ENCODE results near the gene COX7A2. TPM values are rescaled to one million over a fixed set of nuclear protein-coding genes. Genes with fewer than 3 reads are reported as not detected.

Gene COX7A2
- total and polyA plus RNA-seq, 4 donors = 199 to 1,052 (median 305) TPM

GRCh38 chr6:75234126-75234865 is 9.3 kb downstream of the COX7A2 start:
- Histone ChIP-seq H3K36me3 (ENCODE audit: control insufficient read depth in 1 of 2, insufficient read depth in 2 of 2, low read length in 1 of 2) (peaks cover 3 to 9% of the 10 kb centered on the region in 2 donors), H3K4me1 (ENCODE audit: control insufficient read depth in 1 of 2, insufficient read depth in 2 of 2, low read length in 2 of 2) (peaks cover 0 to 4% of the 10 kb centered on the region in 2 donors), H3K9me3 (ENCODE audit: control insufficient read depth, low read length) (no peaks in the 10 kb centered on the region), H3K27me3 (ENCODE audit: control insufficient read depth in 1 of 2, insufficient read depth in 2 of 2, low read length in 1 of 2) (no peaks in the 10 kb centered on the region), H3K4me3 (ENCODE audit: low read length in 2 of 2) (no peak overlapping the region), H3K27ac (ENCODE audit: low read depth in 1 of 2, low read length in 2 of 2) (peak overlapping the region in 1 of 2 donors; percentile 12)
- 6 to 11% methylated on average over 3 of the region's 3 CpGs for WGBS, 2 donors
- DNase-seq (no peak), ATAC-seq (ENCODE audit: low FRiP score) (no peak)
- intact Hi-C loops (cut with DNase I) = no loop called here

GRCh38 chr6:75233092-75233615 is 10.4 kb downstream of the COX7A2 start:
- H3K36me3 ChIP-seq (ENCODE audit: control insufficient read depth in 1 of 2, insufficient read depth in 2 of 2, low read length in 1 of 2) = peaks cover 0 to 4% of the 10 kb centered on the region in 2 donors
- no peaks in the 10 kb centered on the region for H3K27me3 ChIP-seq (ENCODE audit: control insufficient read depth in 1 of 2, insufficient read depth in 2 of 2, low read length in 1 of 2)
- no peak for ATAC-seq (ENCODE audit: low FRiP score)
- peak overlapping the region in 1 of 2 donors; percentile 25 for H3K27ac ChIP-seq (ENCODE audit: low read depth in 1 of 2, low read length in 2 of 2)
- H3K4me1 ChIP-seq (ENCODE audit: control insufficient read depth in 1 of 2, insufficient read depth in 2 of 2, low read length in 2 of 2) = peaks cover 0 to 4% of the 10 kb centered on the region in 2 donors
- H3K4me3 ChIP-seq (ENCODE audit: low read length in 2 of 2) = no peak overlapping the region
- intact Hi-C loops (cut with DNase I) = no loop called here
- no peaks in the 10 kb centered on the region for H3K9me3 ChIP-seq (ENCODE audit: control insufficient read depth, low read length)
- 88 to 95% methylated on average over 4 of the region's 4 CpGs for WGBS, 2 donors
- no peak for DNase-seq

- intact Hi-C loops (cut with DNase I) = no loop called here
- H3K4me3 ChIP-seq (ENCODE audit: low read length in 2 of 2) = no peak overlapping the region
- H3K27ac ChIP-seq (ENCODE audit: low read depth in 1 of 2, low read length in 2 of 2) = no peak overlapping the region
- DNase-seq (no peak), ATAC-seq (ENCODE audit: low FRiP score) (no peak)
- H3K9me3 ChIP-seq (ENCODE audit: control insufficient read depth, low read length) = no peaks in the 10 kb centered on the region
- no peaks in the 10 kb centered on the region for H3K36me3 ChIP-seq (ENCODE audit: control insufficient read depth in 1 of 2, insufficient read depth in 2 of 2, low read length in 1 of 2)
- no peaks in the 10 kb centered on the region for H3K27me3 ChIP-seq (ENCODE audit: control insufficient read depth in 1 of 2, insufficient read depth in 2 of 2, low read length in 1 of 2)
- H3K4me1 ChIP-seq (ENCODE audit: control insufficient read depth in 1 of 2, insufficient read depth in 2 of 2, low read length in 2 of 2) = peaks cover 0 to 4% of the 10 kb centered on the region in 2 donors
- WGBS, 2 donors = 47 to 48% methylated on average over 10 of the region's 10 CpGs
These were observed 12.9 kb downstream of the COX7A2 start for GRCh38 chr6:75230484-75231325.

- intact Hi-C loops (cut with DNase I) = no loop called here
- Histone ChIP-seq H3K36me3 (ENCODE audit: control insufficient read depth in 1 of 2, insufficient read depth in 2 of 2, low read length in 1 of 2) (no peaks in the 10 kb centered on the region), H3K27me3 (ENCODE audit: control insufficient read depth in 1 of 2, insufficient read depth in 2 of 2, low read length in 1 of 2) (no peaks in the 10 kb centered on the region), H3K4me1 (ENCODE audit: control insufficient read depth in 1 of 2, insufficient read depth in 2 of 2, low read length in 2 of 2) (no peaks in the 10 kb centered on the region), H3K27ac (ENCODE audit: low read depth in 1 of 2, low read length in 2 of 2) (no peak overlapping the region), H3K4me3 (ENCODE audit: low read length in 2 of 2) (no peak overlapping the region), H3K9me3 (ENCODE audit: control insufficient read depth, low read length) (no peaks in the 10 kb centered on the region)
- DNase-seq = no peak
- ATAC-seq (ENCODE audit: low FRiP score) = no peak
- 79 to 83% methylated on average over 6 of the region's 6 CpGs for WGBS, 2 donors
These were observed 19.2 kb downstream of the COX7A2 start for GRCh38 chr6:75224303-75224926.

GRCh38 chr6:75223428-75223827 is 20.2 kb downstream of the COX7A2 start:
- Histone ChIP-seq H3K27ac (ENCODE audit: low read depth in 1 of 2, low read length in 2 of 2) (no peak overlapping the region), H3K27me3 (ENCODE audit: control insufficient read depth in 1 of 2, insufficient read depth in 2 of 2, low read length in 1 of 2) (no peaks in the 10 kb centered on the region), H3K36me3 (ENCODE audit: control insufficient read depth in 1 of 2, insufficient read depth in 2 of 2, low read length in 1 of 2) (no peaks in the 10 kb centered on the region), H3K4me1 (ENCODE audit: control insufficient read depth in 1 of 2, insufficient read depth in 2 of 2, low read length in 2 of 2) (no peaks in the 10 kb centered on the region), H3K4me3 (ENCODE audit: low read length in 2 of 2) (no peak overlapping the region), H3K9me3 (ENCODE audit: control insufficient read depth, low read length) (no peaks in the 10 kb centered on the region)
- ATAC-seq (ENCODE audit: low FRiP score) (no peak), DNase-seq (no peak)
- 60 to 63% methylated on average over 2 of the region's 2 CpGs for WGBS, 2 donors
- intact Hi-C loops (cut with DNase I) = no loop called here

- H3K4me1 ChIP-seq (ENCODE audit: control insufficient read depth in 1 of 2, insufficient read depth in 2 of 2, low read length in 2 of 2) = no peaks in the 10 kb centered on the region
- no peak overlapping the region for H3K4me3 ChIP-seq (ENCODE audit: low read length in 2 of 2)
- intact Hi-C loops (cut with DNase I) = no loop called here
- ATAC-seq (ENCODE audit: low FRiP score) (no peak), DNase-seq (no peak)
- H3K9me3 ChIP-seq (ENCODE audit: control insufficient read depth, low read length) = no peaks in the 10 kb centered on the region
- no peaks in the 10 kb centered on the region for H3K36me3 ChIP-seq (ENCODE audit: control insufficient read depth in 1 of 2, insufficient read depth in 2 of 2, low read length in 1 of 2)
- no peak overlapping the region for H3K27ac ChIP-seq (ENCODE audit: low read depth in 1 of 2, low read length in 2 of 2)
- no peaks in the 10 kb centered on the region for H3K27me3 ChIP-seq (ENCODE audit: control insufficient read depth in 1 of 2, insufficient read depth in 2 of 2, low read length in 1 of 2)
These were observed 21.3 kb downstream of the COX7A2 start for GRCh38 chr6:75222261-75222660.

GRCh38 chr6:75221116-75221515 is 22.5 kb downstream of the COX7A2 start:
- 85 to 93% methylated on average over 4 of the region's 4 CpGs for WGBS, 2 donors
- intact Hi-C loops (cut with DNase I) = no loop called here
- H3K27me3 ChIP-seq (ENCODE audit: control insufficient read depth in 1 of 2, insufficient read depth in 2 of 2, low read length in 1 of 2) = no peaks in the 10 kb centered on the region
- H3K4me3 ChIP-seq (ENCODE audit: low read length in 2 of 2) = no peak overlapping the region
- no peak overlapping the region for H3K27ac ChIP-seq (ENCODE audit: low read depth in 1 of 2, low read length in 2 of 2)
- DNase-seq (no peak), ATAC-seq (ENCODE audit: low FRiP score) (no peak)
- no peaks in the 10 kb centered on the region for H3K4me1 ChIP-seq (ENCODE audit: control insufficient read depth in 1 of 2, insufficient read depth in 2 of 2, low read length in 2 of 2)
- H3K36me3 ChIP-seq (ENCODE audit: control insufficient read depth in 1 of 2, insufficient read depth in 2 of 2, low read length in 1 of 2) = no peaks in the 10 kb centered on the region
- H3K9me3 ChIP-seq (ENCODE audit: control insufficient read depth, low read length) = no peaks in the 10 kb centered on the region

GRCh38 chr6:75220357-75220756 is 23.2 kb downstream of the COX7A2 start:
- Histone ChIP-seq H3K36me3 (ENCODE audit: control insufficient read depth in 1 of 2, insufficient read depth in 2 of 2, low read length in 1 of 2) (no peaks in the 10 kb centered on the region), H3K27me3 (ENCODE audit: control insufficient read depth in 1 of 2, insufficient read depth in 2 of 2, low read length in 1 of 2) (no peaks in the 10 kb centered on the region), H3K4me1 (ENCODE audit: control insufficient read depth in 1 of 2, insufficient read depth in 2 of 2, low read length in 2 of 2) (no peaks in the 10 kb centered on the region), H3K4me3 (ENCODE audit: low read length in 2 of 2) (no peak overlapping the region), H3K9me3 (ENCODE audit: control insufficient read depth, low read length) (no peaks in the 10 kb centered on the region), H3K27ac (ENCODE audit: low read depth in 1 of 2, low read length in 2 of 2) (no peak overlapping the region)
- DNase-seq (no peak), ATAC-seq (ENCODE audit: low FRiP score) (no peak)
- intact Hi-C loops (cut with DNase I) = no loop called here
- 57 to 62% methylated on average over 1 of the region's 1 CpG for WGBS, 2 donors
